DOHH2 (cell line): Measurements from ENCODE around the gene IRGC.

ENCODE experiments used
- H3F3A ChIP-seq: fragments of 200-600 bp; sonication (generic), shearing (Covaris generic); 2 replicates; pipeline ENCODE4 v1.6.0; 2016; ENCODE audit warnings: antibody characterized with exemption, mild to moderate bottlenecking; ENCODE audit not compliant: control insufficient read depth, insufficient read depth
- H3K27ac ChIP-seq: fragments of 200-600 bp; sonication (generic); 2 replicates; pipeline ENCODE4 v1.5.1; 2014; ENCODE audit warnings: low read depth, mild to moderate bottlenecking, low read length, moderate library complexity
- H3K27me3 ChIP-seq: fragments of 200-600 bp; sonication (generic); 2 replicates; pipeline ENCODE4 v1.6.1; 2014; ENCODE audit warnings: mild to moderate bottlenecking, low read length, mixed read lengths; ENCODE audit not compliant: control insufficient read depth
- H3K36me3 ChIP-seq: fragments of 200-600 bp; sonication (generic); 2 replicates; pipeline ENCODE4 v1.6.1; 2014; ENCODE audit warnings: mild to moderate bottlenecking, low read length, moderate library complexity, mixed read lengths; ENCODE audit not compliant: control insufficient read depth
- H3K4me1 ChIP-seq: fragments of 200-600 bp; sonication (generic); 2 replicates; pipeline ENCODE4 v1.6.1; 2014; ENCODE audit warnings: mild to moderate bottlenecking, low read length, mixed read lengths; ENCODE audit not compliant: control insufficient read depth
- H3K4me2 ChIP-seq: fragments of 200-600 bp; sonication (generic); 2 replicates; pipeline ENCODE4 v1.6.0; 2014; ENCODE audit warnings: mild to moderate bottlenecking, low read length, moderate library complexity
- H3K4me3 ChIP-seq: fragments of 200-600 bp; sonication (generic); 2 replicates; pipeline ENCODE4 v1.5.1; 2014; ENCODE audit warnings: mild to moderate bottlenecking, low read length, mixed read lengths
- H3K79me2 ChIP-seq: fragments of 200-600 bp; sonication (generic); 2 replicates; pipeline ENCODE4 v1.6.1; 2014; ENCODE audit warnings: mild to moderate bottlenecking, low read length, mixed read lengths; ENCODE audit not compliant: control insufficient read depth
- H3K9me2 ChIP-seq: fragments of 200-600 bp; sonication (generic); replicated peaks from 2 replicates; pipeline ENCODE4 v1.6.1; 2014; ENCODE audit warnings: mild to moderate bottlenecking, low read length, mixed read lengths; ENCODE audit not compliant: control insufficient read depth
- H3K9me3 ChIP-seq: fragments of 200-600 bp; sonication (generic); 2 replicates; pipeline ENCODE4 v1.6.1; 2014; ENCODE audit warnings: antibody characterized with exemption, low read length, mixed read lengths; ENCODE audit not compliant: control insufficient read depth, insufficient read depth
- H4K20me1 ChIP-seq: fragments of 200-600 bp; sonication (generic); 2 replicates; pipeline ENCODE4 v1.6.0; 2014; ENCODE audit warnings: low read depth, mild to moderate bottlenecking, antibody characterized with exemption, low read length, moderate library complexity; ENCODE audit not compliant: control insufficient read depth, insufficient read depth
- CTCF ChIP-seq: fragments of 200-600 bp; sonication (generic); IDR thresholded peaks from one replicate; pipeline ENCODE4 v1.5.1; 2014; ENCODE audit warnings: antibody characterized with exemption, mild to moderate bottlenecking, low read depth, low read length; ENCODE audit not compliant: poor library complexity, severe bottlenecking
- EZH2phosphoT487 ChIP-seq: fragments of 200-600 bp; sonication (generic); IDR thresholded peaks from 2 replicates; pipeline ENCODE4 v1.6.1; 2017; ENCODE audit warnings: borderline replicate concordance, mild to moderate bottlenecking, antibody characterized with exemption, low read length, moderate library complexity, mixed read lengths

The IRGC gene

GRCh38 chr19:43715776-43716175 is at the start of gene IRGC:
IRGC (plus strand) TSS chr19:43716076; CDS start chr19:43718559, 2,483 bp downstream.
- no peak within 1 kb of the TSS for H3K4me3 ChIP-seq
- no peaks in the 10 kb centered on the region for H3K4me1 ChIP-seq
- H4K20me1 ChIP-seq = no peaks in the 10 kb centered on the region
- no peaks in the 10 kb centered on the region for H3K27me3 ChIP-seq
- no peak within 1 kb of the TSS for H3K27ac ChIP-seq
- no peaks in the 10 kb centered on the region for H3K9me2 ChIP-seq
- no peaks in the 10 kb centered on the region for H3K9me3 ChIP-seq
- H3K4me2 ChIP-seq = no peak within 1 kb of the TSS
- TF ChIP-seq CTCF (no peak), EZH2phosphoT487 (no peak)
- H3K36me3 ChIP-seq = no peaks in the 10 kb centered on the region
- no peaks in the 10 kb centered on the region for H3F3A ChIP-seq
- H3K79me2 ChIP-seq = no peaks in the 10 kb centered on the region

- peaks cover 30% of the 10 kb centered on the region for H3K27me3 ChIP-seq
- H3F3A ChIP-seq = no peaks in the 10 kb centered on the region
- H3K79me2 ChIP-seq = no peaks in the 10 kb centered on the region
- peaks cover 29% of the 10 kb centered on the region for H3K4me1 ChIP-seq
- H3K4me2 ChIP-seq = peak overlapping the region; percentile 62; the same call in 1 of the 2 replicates
- H3K9me3 ChIP-seq = no peaks in the 10 kb centered on the region
- no peak overlapping the region for H3K27ac ChIP-seq
- H3K4me3 ChIP-seq = peak overlapping the region; percentile 54
- no peaks in the 10 kb centered on the region for H4K20me1 ChIP-seq
- H3K36me3 ChIP-seq = no peaks in the 10 kb centered on the region
- no peaks in the 10 kb centered on the region for H3K9me2 ChIP-seq
- no peak for TF ChIP-seq EZH2phosphoT487
- TF ChIP-seq CTCF = no peak
Measured at GRCh38 chr19:43667126-43667875, 48.6 kb upstream of the IRGC start.

GRCh38 chr19:43667876-43668405 is 47.9 kb upstream of the IRGC start:
- Histone ChIP-seq H3K9me2 (no peaks in the 10 kb centered on the region), H3K4me2 (peak overlapping the region; percentile 62), H3K79me2 (no peaks in the 10 kb centered on the region), H3K27me3 (peaks cover 30% of the 10 kb centered on the region), H3K4me1 (peaks cover 29% of the 10 kb centered on the region), H3K9me3 (no peaks in the 10 kb centered on the region), H3K4me3 (peak overlapping the region; percentile 54), H3F3A (no peaks in the 10 kb centered on the region), H4K20me1 (no peaks in the 10 kb centered on the region), H3K27ac (no peak overlapping the region), H3K36me3 (no peaks in the 10 kb centered on the region)
- no peak for TF ChIP-seq CTCF
- no peak for TF ChIP-seq EZH2phosphoT487
